Hematopoietic multipotent progenitor cell treated with erythropoietin and hydrocortisone succinate and interleukin-3 and kit ligand, for 8 days (in vitro differentiated cells): ENCODE results near the gene NPFF.
"Not testable (repeated sequence)": the region's sequence is repeated elsewhere in the genome, so short reads cannot be mapped to it uniquely, and the experiment has no call there.

ENCODE experiments used
- DNase-seq: peaks from one replicate; pipeline ENCODE4 v3.0.0-alpha.2; 2015

Gene NPFF

GRCh38 chr12:53493610-53494391 lies 13.5 kb downstream of the NPFF start:
- DNase-seq, result no peak

- DNase-seq, result peak; percentile 85
Measured at GRCh38 chr12:53492830-53493609, 14.3 kb downstream of the NPFF start.

- no peak for DNase-seq
Measured at GRCh38 chr12:53492188-53492587, 15.1 kb downstream of the NPFF start.

- DNase-seq, result no peak
Measured at GRCh38 chr12:53489242-53489864, 17.9 kb downstream of the NPFF start.

GRCh38 chr12:53486736-53487487 lies 20.4 kb downstream of the NPFF start:
- no peak for DNase-seq

GRCh38 chr12:53485955-53486735 lies 21.1 kb downstream of the NPFF start:
- no peak for DNase-seq

GRCh38 chr12:53484686-53485575 lies 22.4 kb downstream of the NPFF start:
- no peak for DNase-seq

- no peak for DNase-seq
Measured at GRCh38 chr12:53483979-53484377, 23.3 kb downstream of the NPFF start.

GRCh38 chr12:53483225-53483978 lies 23.9 kb downstream of the NPFF start:
- DNase-seq, result no peak

- DNase-seq, result no peak
Measured at GRCh38 chr12:53482626-53483168, 24.6 kb downstream of the NPFF start.

GRCh38 chr12:53481939-53482586 lies 25.2 kb downstream of the NPFF start:
- DNase-seq, result peak; percentile 53

GRCh38 chr12:53481458-53481857 lies 25.8 kb downstream of the NPFF start:
- not testable (repeated sequence) for DNase-seq

GRCh38 chr12:53480491-53481442 lies 26.5 kb downstream of the NPFF start:
- DNase-seq, result no peak

GRCh38 chr12:53479331-53479730 lies 28.0 kb downstream of the NPFF start:
- no peak for DNase-seq

GRCh38 chr12:53478865-53479264 lies 28.4 kb downstream of the NPFF start:
- DNase-seq, result no peak

GRCh38 chr12:53476769-53477209 lies 30.5 kb downstream of the NPFF start:
- peak; percentile 46 for DNase-seq

GRCh38 chr12:53474819-53475218 lies 32.5 kb downstream of the NPFF start:
- DNase-seq, result no peak

GRCh38 chr12:53474077-53474476 lies 33.2 kb downstream of the NPFF start:
- DNase-seq, result no peak
